Stimulated activated CD4-positive, alpha-beta T cell treated with anti-CD3 and anti-CD28 coated beads, Interleukin-1b, Interleukin-23, amount 100 ng/mL, for 24 hours (primary cell): ENCODE results near the gene DNMT1.

Experiments
- DNase-seq, 4 experiments: peaks; one replicate each; pipeline ENCODE4 v3.0.0-alpha.2; 2020; ENCODE audit warnings: low read depth in 4 of 4, low spot score in 1 of 4

DNMT1 gene

GRCh38 chr19:10100163-10100785 lies 94.5 kb downstream of the DNMT1 start:
- DNase-seq = no peak

DNA sequence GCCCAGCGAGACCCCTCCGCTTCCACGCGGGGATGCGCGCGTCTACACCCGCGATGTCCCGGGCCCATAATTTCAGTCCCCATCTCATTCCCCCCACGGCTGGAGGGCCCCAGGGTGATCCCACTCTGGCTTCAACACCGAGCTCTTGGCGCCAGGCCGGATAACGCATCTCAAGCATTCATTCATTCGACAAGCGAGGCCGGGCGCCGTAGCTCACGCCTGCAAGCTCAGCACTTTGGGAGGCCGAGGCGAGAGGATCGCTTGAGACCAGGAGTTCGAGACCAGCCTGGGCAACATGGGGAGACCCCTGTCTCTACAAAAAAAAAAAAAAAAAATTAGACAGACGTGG lies 98.2 kb downstream of the DNMT1 start:
- no peak for DNase-seq

DNA sequence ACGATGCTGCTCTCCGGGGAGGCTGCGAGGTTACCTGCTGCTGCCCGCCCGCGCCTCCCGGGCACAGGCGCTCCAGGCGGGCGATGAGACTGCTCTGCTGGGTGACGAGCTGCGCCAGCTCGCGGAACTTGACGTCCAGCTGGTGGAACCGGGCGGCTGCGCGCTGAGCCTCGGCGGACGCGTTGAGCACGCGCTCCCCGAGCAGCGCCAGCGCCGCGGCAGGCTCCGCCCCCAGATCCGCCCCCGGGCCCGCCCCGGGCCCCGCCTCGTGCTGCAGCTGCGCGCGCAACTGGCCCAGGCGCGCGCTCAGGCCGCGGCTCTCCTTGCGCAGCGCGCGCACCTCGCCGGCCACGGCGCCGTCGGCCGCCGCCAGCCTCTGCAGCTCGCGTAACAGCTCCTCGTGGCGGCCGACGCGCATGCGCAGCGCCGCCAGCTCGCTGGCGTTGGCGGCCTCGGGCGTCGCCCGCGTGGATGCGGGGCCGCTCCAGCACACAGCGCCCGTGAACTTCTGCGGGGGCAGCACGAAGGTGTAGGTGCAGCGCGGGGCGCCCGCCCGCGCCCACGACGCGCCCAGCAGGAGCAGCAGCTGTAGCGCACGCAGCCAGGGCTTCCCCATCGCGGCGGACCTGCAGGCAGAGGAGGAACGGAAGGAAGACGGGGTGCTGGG lies 98.7 kb downstream of the DNMT1 start:
- DNase-seq = peak; percentile 67 to 79 (median 78)

DNA sequence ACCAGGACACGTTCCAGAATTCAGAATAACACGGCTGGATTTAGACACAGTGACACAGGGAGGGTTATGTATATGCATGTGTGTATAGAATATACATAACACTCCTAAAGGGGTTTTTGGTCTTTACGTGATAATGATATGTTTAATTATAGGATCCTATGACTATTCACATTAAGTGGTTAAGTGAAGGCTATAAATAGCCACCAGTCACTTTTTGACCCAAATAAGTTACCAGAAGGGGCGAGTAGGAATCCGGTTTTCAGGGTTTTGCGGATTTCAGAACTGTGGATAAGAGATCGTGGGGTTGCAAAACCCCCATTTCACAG lies 99.2 kb downstream of the DNMT1 start:
- DNase-seq = no peak

DNA sequence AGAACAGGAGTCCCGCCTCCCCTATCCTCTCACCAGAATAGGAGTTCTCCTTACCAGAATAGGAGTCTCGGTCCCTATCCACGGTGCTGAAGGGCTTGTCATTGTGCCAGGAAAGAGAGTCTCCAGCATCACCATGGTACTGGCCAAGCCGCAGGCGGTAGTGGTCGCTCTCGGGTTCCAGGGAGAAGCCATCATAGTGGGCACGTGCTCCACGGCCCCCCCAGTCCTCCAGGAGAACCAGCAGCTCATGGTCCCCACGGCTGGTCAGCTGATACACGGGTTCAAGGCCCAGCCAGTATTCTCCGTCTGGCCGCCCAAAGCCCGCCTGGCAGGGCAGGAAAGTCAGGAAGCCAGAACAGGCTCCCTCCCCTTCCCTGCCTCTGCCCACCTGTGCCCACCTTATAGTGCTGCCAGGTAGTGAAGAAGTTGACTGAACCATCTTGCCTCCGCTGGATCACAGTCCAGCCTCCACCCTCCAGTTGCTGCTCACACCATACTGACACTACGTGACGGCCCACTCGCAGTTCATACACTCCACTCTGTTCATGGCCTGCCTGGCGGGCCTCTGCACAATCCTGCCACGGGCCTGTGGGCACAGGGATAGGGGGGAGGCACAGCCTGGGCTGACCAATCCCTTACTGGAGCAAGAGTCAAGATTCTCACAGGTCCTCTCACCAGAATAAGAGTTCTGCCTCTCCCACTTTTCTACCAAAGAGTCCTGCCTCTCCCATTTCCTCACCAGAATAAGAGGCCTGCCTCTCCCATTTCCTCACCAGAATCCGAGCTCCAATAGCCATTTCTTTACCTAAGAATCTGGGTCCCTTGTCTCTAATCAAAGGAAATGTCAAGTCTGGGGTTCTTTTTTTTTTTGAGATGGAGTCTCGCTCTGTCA lies 101.2 kb downstream of the DNMT1 start:
- no peak for DNase-seq

DNA sequence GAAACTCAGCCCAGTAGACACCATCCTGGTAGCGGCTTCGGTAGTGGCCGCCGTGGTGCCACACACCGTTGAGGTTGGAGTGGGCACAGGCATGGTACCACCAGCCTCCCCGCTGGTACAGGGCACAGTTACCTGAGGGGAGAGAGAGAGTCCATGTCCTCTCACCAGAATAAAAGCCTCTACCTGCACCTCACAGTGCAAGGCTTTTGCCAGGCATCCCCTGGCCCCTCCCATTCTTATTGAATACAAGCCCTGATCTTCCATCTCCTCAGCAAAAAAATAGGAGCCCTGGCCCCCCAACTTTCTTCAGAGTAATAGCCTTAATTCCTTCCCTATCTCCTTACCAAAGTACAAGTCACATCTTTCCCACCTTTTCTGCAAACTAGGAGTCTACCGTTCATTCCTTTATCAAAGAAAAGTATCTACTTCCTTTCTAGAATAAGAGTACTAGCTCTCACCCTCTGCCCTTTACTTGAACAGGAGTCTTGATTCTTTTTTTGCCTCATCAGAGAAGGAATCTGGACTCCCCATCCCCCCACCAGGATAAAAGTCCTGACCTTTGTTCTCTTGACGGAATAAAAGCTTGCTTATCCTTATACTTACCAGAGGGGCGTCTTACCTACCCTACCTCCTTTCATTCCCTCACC lies 102.0 kb downstream of the DNMT1 start:
- no peak for DNase-seq

- no peak for DNase-seq
Measured at GRCh38 chr19:10091895-10092641, 102.7 kb downstream of the DNMT1 start.

DNA sequence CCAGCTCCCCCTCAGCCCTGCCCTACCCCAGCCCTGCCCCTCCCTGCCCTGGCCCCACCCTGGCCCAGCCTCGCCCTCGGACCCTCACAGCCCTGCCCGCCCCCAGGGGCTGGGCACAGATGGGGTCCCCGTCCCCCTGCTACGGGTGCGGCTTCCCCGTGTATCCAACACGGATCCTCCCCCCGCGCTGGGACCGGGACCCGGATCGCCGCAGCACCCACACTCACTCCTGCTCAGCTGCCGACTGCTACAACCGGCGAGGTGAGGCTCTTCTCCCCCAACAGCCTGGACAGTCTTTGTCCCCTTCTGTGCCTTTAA lies 103.4 kb downstream of the DNMT1 start:
- no peak for DNase-seq

- no peak for DNase-seq
Measured at GRCh38 chr19:10089801-10090375, 104.9 kb downstream of the DNMT1 start.

GRCh38 chr19:10088949-10089554 lies 105.7 kb downstream of the DNMT1 start:
- no peak for DNase-seq

DNA sequence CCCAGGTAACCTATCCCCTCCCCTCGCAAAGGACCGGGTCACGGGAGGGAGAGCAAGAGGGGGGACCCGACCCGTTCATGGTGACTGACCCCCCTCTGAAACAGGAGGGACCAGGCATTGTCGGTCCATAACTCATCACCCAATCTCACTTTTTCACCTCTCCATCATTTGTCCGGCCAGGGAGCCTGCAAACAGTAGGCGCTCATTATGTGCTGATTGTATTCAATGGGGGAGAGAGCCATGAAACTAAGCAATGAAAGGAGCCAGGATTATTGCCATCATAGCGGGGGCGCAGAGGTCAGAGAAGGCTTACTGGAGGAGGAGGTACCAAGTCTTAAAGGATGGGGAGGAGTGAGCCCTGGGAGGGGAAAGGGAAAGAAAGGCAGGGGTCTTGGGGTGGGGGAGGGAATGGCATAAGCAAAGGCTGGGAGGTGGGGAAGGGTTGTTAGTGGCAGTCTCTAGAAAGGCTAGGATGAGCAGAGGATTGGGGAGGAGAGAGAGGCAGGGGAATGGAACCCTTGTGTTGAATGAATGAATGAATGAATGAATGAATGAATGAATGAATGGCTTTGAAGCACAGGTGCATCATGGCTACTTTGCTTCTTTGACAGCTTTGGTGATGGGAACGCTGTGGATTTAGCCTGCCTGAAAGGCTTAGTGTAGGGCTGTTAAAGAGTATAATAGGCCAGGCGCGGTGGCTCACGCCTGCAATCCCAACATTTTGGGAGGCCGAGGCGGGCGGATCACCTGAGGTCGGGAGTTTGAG lies 107.3 kb downstream of the DNMT1 start:
- DNase-seq = no peak

GRCh38 chr19:10086591-10087192 lies 108.1 kb downstream of the DNMT1 start:
- peak in 1 of 4 experiments; percentile 43 for DNase-seq

GRCh38 chr19:10085641-10086590 lies 108.8 kb downstream of the DNMT1 start, which contains the start of gene SHFL:
TSS of gene SHFL (plus strand) at chr19:10086317. CDS start at chr19:10086428, 111 bp downstream.
- peak in 3 of 4 experiments; percentile 57 to 72 (median 66) for DNase-seq

GRCh38 chr19:10084803-10085202 lies 110.0 kb downstream of the DNMT1 start:
- no peak for DNase-seq

DNA sequence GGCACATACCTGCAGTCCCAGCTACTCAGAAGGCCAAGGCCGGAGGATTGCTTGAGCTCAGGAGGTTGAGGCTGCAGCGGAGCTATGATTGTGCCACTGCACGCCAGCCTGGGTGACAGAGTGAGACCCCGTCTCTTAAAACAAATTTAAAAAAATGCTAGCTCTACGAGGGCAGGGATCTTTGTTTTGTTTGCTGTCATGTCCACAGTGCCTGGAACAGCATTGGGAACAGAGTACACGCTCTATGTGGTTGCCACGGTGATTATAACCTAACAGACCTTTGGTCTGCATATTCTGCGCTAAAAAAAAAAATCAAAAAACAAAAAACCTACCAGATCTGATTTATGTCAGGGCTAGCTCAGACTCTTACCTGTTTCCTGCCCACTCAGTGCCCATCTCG lies 110.8 kb downstream of the DNMT1 start:
- DNase-seq = no peak
